ENCODE results near the gene EDN2. TPM values are rescaled to one million over a fixed set of nuclear protein-coding genes. Genes with fewer than 3 reads are reported as not detected.

Gene EDN2
- total RNA-seq, 1 experiment from 2014 or later: 0.24 TPM

- Histone ChIP-seq H2AFZ (ENCODE audit: low read length) (no peak overlapping the region), H3K23me2 (ENCODE audit: insufficient read length, low read depth, low read length, poor library complexity, severe bottlenecking) (no peaks in the 10 kb centered on the region), H3K9me3 (ENCODE audit: control insufficient read depth, low read depth, low read length) (no peaks in the 10 kb centered on the region), H2BK120ac (ENCODE audit: low read depth, low read length, poor library complexity, severe bottlenecking) (no peak overlapping the region), H2BK20ac (ENCODE audit: low read depth, low read length, poor library complexity, severe bottlenecking) (no peak overlapping the region), H4K8ac (replicated peaks; ENCODE audit: insufficient read length, low read depth, low read length) (no peak overlapping the region), H2BK5ac (ENCODE audit: insufficient read length, low read length) (no peak overlapping the region), H2BK12ac (ENCODE audit: insufficient read length, low read depth, low read length) (no peak overlapping the region), H2BK15ac (ENCODE audit: low read depth, low read length) (no peak overlapping the region), H3T11ph (ENCODE audit: low read length) (no peak overlapping the region), H3K56ac (ENCODE audit: insufficient read length, low read depth, low read length) (no peak overlapping the region), H2AK5ac (ENCODE audit: insufficient read length, low read length) (no peak overlapping the region), H3K4me2 (ENCODE audit: insufficient read depth, insufficient read length, low read length) (no peak overlapping the region), H4K91ac (ENCODE audit: insufficient read length, low read depth, low read length) (no peak overlapping the region), H3K79me2 (ENCODE audit: insufficient read depth, low read length) (no peaks in the 10 kb centered on the region), H4K20me1 (ENCODE audit: control insufficient read depth, insufficient read depth, insufficient read length) (no peaks in the 10 kb centered on the region), H3K14ac (ENCODE audit: insufficient read depth, low read length) (no peak overlapping the region), H3K9ac (ENCODE audit: extremely low read depth, insufficient read length, low read length) (no peak overlapping the region), H3K27me3 (ENCODE audit: insufficient read depth, low read length) (no peaks in the 10 kb centered on the region), H3K18ac (ENCODE audit: insufficient read length, low read depth, low read length) (no peak overlapping the region), H3K27ac (ENCODE audit: insufficient read length, low read depth, low read length) (no peak overlapping the region), H3K79me1 (ENCODE audit: insufficient read depth, low read depth, low read length, poor library complexity, severe bottlenecking) (no peaks in the 10 kb centered on the region), H3K4me1 (ENCODE audit: insufficient read depth, low read length) (no peaks in the 10 kb centered on the region), H3K4ac (ENCODE audit: low read depth, low read length) (no peak overlapping the region), H4K5ac (ENCODE audit: insufficient read length, low read depth, low read length) (no peak overlapping the region), H3K23ac (ENCODE audit: insufficient read length, low read depth, low read length) (no peak overlapping the region)
- Mint-ChIP-seq H3K27me3 (ENCODE audit: low read depth) (peaks cover 2% of the 10 kb centered on the region), H3K36me3 (ENCODE audit: insufficient read depth in 1 of 3, low read depth in 3 of 3) (no peaks in the 10 kb centered on the region), H3K4me1 (peaks cover 31 to 44% of the 10 kb centered on the region in 2 experiments), H3K27ac (no peak overlapping the region), H3K4me3 (no peak overlapping the region), H3K9me3 (no peaks in the 10 kb centered on the region; a peak in 2 of 5 replicates)
- DNase-seq: no peak
- TF ChIP-seq, protein P1, sequence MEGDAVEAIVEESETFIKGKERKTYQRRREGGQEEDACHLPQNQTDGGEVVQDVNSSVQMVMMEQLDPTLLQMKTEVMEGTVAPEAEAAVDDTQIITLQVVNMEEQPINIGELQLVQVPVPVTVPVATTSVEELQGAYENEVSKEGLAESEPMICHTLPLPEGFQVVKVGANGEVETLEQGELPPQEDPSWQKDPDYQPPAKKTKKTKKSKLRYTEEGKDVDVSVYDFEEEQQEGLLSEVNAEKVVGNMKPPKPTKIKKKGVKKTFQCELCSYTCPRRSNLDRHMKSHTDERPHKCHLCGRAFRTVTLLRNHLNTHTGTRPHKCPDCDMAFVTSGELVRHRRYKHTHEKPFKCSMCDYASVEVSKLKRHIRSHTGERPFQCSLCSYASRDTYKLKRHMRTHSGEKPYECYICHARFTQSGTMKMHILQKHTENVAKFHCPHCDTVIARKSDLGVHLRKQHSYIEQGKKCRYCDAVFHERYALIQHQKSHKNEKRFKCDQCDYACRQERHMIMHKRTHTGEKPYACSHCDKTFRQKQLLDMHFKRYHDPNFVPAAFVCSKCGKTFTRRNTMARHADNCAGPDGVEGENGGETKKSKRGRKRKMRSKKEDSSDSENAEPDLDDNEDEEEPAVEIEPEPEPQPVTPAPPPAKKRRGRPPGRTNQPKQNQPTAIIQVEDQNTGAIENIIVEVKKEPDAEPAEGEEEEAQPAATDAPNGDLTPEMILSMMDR (conservative IDR thresholded peaks at IDR 0.05): no peak
- no CpG with 5 or more reads among the region's 15 CpGs for WGBS (ENCODE audit: extremely low coverage, insufficient read length, low lambda C conversion rate)
Observed at GRCh38 chr1:41481109-41481775, 3.2 kb downstream of the EDN2 start.

All from H9 (cell line).